Anterior cingulate cortex (tissue), 58 donors: ENCODE results near the gene MFSD11.
"Not testable (repeated sequence)": the region's sequence is repeated elsewhere in the genome, so short reads cannot be mapped to it uniquely, and the experiment has no call there.

Experiments
- DNase-seq, 58 donors: peaks; one replicate each; lab custom pipeline; 2025; lab: John Stamatoyannopoulos, UW

MFSD11 gene

DNA sequence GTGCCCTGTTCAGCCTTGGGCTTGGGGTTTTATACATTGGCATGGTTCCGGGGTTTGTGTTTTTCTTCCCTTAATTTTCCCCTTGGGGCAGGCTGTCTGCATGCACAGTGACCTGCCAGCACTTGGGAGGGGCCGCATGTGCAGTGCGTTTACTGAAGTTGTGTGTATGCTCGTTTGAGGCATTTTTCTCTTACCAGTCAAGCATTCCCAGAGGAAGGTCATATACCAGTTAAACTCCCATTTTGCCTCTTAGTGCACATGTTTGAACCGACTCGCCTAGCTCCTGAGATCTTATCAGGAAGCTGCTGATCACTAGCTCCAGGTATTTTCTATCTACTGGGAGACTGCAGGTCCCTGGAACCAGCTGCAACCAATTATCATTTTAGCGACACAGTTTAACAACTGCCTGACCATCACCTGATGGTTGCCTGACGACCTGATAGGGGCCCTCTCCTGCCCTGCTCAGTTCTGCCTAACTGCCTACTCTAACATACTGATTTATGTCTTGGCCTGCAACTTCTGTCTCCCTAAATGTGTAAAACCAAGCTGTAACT is 51.4 kb downstream of the MFSD11 start:
- DNase-seq: no peak

DNA sequence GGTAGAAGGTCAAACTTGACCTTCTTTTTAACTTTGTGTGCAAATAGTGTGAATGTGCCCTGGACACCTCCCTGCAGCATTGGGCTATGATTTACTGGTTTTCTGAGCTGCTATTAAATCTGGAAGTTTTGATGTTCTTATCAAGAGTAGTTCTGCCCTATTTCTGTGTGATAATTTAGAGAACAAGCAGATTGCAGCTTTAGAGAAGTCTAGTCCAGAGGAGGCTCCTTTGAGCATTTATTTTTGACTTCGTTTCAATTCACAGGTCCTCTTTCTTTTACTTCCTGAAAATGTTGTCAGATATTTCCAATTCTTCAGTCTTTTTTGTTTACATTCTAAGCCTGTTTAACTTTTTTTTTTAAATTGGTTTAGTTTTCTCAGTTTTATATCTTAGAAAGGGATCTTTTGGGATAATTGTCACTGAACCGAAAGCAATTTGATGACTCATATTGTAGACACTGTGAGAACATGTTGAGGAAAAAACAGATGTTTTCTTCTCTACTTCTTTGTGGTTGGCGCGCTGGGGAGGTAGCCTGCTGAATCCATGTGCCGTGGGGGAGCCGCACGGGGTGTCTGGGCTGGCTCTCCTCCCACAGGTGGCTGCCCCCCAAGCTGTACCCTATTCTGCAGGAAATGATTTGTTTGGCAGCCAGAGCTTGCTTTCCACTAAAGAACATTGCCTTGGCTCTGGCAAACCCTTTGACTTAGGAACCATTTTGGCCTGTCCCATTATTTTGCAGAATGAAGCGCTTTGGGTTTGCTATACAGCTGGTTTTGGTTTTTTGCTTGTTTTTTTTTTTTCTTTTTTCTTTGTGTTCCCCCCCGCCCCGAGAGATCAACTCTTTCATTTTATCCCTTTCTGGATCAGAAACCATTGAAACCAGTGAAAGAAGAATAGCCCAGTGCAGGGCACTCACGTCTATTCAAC is 53.4 kb downstream of the MFSD11 start:
- DNase-seq: peak in 25 of 58 donors; percentile 4 to 64 (median 14)

DNA sequence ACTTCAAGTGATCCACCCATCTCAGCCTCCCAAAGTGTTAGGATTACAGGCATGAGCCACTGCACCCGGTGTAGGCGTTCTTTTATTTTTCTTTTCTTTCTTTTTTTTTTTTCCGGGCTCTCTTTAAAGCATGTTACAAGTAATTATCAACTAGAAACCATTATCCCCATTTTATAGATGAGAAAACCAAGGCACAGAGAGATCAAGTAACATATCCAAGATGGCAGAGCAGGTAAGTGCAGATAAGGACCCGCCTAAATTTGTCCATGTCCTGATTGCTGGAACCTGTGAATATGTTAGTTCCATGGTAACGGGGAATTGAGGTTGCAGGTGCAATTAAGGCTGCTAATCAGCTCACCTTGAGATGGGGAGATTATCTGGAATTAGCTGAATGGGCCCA is 54.4 kb downstream of the MFSD11 start:
- DNase-seq: no peak

DNA sequence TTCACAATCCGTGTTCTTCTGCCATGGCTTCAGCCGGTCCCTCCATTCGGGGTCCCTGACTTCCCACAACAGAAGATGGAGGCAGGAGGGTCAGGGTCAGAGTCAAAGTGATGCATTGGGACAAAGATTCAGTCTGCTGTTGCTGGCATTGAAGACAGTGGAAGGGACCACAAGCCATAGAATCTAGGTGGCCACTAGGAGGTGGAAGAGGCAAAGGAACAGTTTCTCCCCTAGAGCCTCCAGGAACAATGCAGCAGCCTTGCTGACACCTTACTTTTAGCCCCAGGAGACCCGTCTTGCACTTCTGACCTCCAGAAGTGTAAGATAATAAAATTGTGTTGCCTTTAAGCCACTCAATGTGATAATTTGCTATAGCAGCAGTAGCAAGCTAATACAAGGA is 55.9 kb downstream of the MFSD11 start:
- DNase-seq: peak in 1 of 58 donors; percentile 6

DNA sequence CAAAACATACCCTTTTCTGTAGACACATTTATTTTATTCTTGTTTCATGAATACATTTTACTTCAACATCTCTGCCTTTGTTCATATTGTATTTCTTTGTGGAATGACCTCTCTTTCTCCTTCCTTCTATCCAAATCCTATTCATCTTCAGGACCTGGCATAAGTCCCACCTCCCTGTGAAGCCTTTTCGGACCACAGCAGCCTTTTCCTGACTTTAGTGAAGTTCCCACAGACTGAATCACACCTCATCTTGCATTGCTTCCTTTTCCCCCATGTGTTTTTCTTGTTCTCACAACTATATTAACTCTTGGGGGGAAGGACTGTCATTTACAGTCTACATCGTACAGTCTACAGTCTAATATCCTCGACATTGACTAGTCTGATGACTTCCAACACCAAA is 58.2 kb downstream of the MFSD11 start:
- no peak for DNase-seq

DNA sequence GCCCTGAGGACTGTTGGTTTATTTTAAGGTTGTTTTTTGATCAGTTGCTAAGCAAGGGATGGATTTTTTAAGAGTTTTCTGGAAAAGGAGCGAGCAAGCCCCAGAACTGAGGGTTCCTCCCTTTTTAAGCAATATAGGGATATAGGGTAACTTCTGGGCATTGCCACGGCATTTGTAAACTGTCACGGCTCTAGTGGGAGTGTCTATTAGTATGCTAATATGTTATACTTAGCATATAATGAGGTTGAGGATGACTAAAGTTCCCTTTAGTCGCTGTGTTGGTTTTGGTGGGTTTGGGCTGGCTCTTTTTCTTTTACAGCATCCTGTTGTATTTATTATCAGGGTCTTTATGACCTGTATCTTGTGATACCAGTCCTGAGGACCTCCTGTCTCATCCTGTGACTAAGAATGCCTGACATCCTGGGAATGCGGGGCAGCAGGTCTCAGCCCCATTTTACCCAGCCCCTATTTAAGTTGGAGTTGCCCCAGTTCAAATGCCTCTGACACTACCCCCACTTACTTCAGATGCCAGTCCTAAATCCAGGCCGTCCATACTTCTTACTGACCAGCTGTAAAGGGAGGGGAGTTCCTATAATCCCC is 59.4 kb downstream of the MFSD11 start:
- no peak for DNase-seq

DNA sequence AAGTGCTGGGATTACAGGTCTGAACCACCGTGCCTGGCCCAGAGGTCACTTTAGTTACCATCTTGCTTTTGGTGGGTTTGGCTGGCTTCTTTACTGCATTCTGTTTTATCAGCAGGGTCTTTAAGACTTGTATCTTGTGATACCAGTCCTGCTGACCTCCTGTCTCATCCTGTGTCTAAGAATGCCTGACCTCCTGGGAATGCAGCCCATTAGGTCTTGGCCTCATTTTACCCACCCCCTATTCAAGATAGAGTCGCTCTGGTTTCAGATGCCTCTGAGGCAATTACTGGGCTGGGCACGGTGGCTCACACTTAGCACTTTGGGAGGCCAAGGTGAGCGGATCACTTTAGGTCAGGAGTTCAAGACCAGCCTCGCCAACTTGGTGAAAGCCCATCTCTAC is 63.8 kb downstream of the MFSD11 start:
- no peak for DNase-seq

DNA sequence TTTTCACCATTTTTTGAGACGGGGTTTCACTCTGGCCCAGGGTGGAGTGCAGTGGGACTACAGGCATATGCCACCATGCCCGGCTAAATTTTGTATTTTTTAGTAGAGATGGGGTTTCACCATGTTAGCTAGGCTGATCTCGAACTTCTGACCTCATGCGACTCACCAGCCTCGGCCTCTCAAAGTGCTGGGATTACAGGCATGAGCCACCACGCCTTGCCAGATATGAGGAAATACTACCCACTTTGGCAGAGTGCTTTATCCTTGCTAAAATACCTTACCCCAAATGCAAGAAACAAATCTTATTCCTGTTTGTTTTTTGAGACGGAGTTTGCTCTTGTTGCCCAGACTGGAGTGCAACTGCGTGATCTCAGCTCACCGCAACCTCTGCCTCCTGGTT is 67.4 kb downstream of the MFSD11 start:
- DNase-seq: no peak

DNA sequence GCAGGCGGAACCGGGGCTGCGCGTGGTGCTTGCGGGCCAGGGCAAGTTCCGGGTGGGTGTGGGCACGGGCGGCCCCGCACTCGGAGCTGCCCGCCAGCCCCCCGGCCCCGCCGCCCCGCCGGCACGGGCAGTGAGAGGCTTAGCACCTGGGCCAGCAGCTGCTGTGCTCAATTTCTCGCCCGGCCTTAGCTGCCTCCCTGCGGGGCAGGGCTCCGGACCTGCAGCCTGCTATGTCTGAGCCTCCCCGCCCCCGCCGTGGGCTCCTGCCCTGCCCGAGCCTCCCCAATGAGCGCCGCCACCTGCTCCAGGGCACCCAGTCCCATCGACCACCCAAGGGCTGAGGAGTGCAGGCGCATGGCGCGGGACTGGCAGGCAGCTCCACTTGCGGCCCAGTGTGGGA is 68.2 kb downstream of the MFSD11 start:
- not testable (repeated sequence) for DNase-seq

DNA sequence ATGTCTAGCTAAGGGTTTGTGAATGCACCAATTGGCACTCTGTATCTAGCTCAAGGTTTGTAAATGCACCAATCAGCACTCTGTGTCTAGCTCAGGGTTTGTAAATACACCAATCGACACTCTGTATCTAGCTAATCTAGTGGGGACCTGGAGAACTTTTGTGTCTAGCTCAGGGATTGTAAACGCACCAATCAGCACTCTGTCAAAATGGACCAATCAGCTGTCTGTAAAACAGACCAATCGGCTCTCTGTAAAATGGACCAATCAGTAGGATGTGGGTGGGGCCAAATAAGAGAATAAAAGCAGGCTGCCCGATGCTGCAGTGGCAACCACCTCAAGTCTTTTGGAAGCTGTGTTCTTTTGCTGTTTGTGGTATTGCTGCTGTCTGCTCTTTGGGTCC is 68.8 kb downstream of the MFSD11 start:
- DNase-seq: not testable (repeated sequence)

DNA sequence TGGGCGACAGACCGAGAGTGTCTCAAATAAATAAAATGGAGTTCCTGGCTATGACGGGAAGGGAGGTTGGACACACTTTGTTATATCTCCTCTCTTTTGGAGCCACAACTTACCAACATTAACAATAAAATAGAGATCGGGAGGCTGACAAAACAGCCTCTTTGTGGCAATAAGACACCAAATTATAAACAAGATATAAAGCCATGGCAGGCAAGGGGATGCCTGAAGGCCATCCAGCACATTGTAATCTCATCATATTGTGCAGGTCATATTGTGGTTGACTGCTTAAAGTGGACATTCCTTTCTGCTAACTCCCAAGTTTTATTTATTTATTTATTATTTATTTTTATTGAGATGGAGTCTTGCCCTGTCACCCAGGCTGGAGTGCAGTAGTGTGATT is 70.4 kb downstream of the MFSD11 start:
- no peak for DNase-seq

DNA sequence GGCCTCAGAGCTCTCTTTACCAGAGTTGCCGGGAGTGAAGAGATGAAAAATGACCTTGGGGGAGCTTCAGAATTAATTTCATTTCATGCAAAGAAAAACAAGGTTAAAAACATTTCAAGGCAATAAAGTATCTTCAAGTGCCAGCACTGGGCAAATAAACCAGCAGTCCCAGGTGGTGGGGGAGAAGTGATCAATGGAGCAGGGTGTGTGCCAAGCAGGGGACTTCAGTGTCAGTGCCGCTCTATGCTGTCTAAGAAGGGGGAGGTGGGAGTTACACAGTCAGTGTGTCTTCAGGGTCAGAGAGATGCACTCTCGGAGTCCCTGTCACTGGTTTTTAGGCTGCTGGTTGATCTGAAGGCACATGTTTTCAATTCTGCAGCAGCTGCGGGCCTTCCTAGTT is 73.0 kb downstream of the MFSD11 start:
- no peak for DNase-seq

DNA sequence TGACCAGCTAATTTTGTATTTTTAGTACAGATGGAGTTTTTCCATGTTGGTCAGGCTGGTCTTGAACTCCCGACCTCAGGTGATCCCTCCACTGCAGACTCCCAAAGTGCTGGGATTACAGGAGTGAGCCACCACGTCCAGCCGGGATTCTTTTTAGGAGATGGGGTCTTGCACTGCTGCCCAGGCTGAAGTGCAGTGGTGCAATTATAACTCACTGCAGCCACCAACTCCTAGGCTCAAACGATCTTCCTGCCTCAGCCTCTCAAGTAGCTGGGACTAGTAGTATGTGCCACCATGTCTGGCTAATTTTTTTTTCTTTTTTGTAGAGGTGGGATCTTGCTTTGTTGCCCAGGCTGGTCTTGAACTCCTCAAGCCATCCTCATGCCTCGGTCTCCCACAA is 73.9 kb downstream of the MFSD11 start:
- no peak for DNase-seq

DNA sequence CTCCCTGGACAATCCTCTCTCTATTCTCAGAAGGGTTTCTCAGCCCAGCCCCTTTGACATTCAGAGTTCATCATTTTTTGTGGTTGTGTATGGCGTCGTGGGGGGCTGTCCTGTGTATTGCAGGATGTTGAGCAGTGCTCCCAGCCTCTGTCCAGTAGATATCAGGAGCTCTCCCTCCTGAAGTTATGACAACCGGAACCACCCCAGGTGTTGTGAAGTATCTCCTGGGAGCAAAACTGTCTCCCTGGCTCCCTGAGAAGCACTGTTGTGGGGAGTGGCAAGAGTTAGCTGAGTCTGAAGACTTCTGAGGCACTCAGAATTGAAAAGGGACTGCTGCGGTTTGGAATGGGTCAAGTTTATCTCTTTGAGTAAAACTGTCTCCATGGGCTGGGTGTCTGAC is 74.3 kb downstream of the MFSD11 start:
- no peak for DNase-seq

DNA sequence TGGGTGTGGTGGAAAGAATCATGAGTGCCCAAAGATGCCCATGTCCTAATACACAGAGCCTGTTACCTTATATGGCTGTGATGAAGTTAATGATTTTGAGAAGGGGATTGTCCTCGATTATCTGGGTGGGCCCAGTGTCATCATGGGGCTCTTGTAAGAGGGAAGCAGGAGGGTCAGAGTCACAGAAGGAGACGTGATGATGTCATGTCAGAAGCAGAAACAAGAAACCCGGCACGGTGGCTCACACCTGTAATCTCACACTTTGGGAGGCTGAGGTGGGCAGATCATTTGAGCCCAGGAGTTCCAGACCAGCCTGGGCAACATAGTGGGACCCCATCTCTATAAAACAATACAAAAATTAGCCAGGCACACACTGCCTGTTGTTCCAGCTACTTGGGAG is 75.0 kb downstream of the MFSD11 start:
- no peak for DNase-seq

DNA sequence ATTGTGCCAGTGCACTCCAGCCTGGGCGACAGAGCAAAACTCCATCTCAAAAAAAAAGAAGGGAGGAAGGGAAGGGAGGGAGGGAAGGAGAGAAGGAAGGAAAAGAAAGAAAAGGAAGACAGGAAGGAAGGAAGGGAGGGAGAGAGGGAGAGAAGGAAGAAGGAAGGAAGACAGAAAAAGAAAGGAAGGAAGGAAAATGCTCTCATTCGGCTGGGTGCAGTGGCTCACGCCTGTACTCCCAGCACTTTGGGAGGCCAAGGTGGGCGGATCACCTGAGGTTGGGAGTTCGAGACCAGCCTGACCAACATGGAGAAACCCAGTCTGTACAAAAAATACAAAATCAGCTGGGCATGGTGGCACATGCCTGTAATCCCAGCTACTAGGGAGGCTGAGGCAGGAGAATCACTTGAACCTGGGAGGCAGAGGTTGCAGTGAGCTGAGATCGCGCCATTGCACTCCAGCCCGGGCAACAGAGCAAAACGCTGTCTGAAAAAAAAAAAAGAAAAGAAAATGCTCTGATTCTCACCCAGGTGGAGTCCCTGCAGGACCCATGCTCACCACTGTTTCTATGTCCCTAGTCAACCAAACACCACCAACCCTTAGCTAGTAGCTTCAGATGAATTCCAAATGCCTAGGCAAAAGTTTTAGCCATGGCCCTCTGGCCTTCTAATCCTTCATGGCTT is 78.1 kb downstream of the MFSD11 start:
- DNase-seq: not testable (repeated sequence)

DNA sequence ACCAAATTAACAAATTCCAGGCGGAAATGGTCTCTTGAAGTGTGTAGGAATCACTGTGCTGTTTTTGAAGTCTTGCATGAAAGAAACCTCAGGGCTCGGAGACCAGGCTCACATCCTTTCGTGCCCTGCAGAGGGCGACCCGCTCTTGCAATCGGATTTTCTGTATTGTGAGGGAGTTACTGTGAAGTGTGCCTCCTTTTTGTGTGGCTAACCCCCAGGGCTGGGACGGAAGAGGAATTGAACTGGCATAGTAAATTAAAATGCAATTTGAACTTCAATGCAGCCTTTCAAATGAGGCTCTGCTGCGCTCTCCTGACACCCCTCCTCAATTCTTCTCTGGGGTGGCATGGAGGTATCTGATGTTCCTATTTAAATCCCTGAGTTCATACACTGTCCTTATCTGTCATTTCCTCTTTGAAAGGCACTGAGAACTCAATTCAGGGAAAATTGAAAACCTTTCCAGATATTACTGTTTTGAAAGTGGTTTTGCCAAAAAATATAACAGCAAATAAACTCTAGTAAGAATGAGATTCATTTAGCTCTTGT is 78.7 kb downstream of the MFSD11 start:
- DNase-seq: peak in 44 of 58 donors; percentile 6 to 83 (median 26)

DNA sequence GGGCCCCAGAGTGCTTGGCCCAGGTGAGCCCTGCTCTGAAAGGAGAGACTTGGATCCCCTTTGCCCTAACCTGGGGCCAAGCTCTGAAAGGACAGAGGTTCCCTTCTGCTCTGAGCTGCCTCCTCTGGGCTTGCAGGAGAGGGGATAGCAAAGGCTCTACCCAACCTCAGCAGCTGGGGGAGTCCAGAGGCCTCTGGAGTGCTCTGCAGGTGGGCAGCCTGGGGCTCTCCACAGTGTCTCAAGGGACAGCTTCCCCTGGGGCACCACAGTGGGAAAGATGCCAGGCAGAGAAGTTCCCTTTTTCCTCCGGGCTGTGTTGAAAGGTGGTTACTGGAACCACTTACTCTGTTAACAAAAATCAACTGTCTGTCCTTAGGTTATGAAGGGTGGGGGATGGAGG is 82.1 kb downstream of the MFSD11 start:
- DNase-seq: no peak

DNA sequence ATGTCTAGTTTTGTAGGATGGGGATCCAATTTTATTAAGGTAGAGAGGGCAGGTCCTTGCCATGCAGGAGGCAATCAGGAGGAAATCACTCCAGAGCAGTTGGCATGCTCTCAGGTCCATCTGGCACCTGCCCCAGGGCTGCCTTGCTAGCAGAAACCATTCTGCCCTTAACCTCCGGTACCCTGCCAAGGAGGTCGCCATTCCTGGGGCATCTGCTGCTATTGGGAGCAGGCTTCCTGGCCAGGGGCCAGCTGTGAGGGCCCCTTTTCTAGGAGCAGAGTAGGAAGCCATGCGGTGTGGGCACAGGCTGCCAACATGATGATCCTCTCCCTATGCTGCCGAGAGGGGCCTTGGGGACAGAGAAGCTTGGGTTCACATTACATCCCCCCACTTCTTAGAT is 82.6 kb downstream of the MFSD11 start:
- peak in 1 of 58 donors; percentile 22 for DNase-seq

DNA sequence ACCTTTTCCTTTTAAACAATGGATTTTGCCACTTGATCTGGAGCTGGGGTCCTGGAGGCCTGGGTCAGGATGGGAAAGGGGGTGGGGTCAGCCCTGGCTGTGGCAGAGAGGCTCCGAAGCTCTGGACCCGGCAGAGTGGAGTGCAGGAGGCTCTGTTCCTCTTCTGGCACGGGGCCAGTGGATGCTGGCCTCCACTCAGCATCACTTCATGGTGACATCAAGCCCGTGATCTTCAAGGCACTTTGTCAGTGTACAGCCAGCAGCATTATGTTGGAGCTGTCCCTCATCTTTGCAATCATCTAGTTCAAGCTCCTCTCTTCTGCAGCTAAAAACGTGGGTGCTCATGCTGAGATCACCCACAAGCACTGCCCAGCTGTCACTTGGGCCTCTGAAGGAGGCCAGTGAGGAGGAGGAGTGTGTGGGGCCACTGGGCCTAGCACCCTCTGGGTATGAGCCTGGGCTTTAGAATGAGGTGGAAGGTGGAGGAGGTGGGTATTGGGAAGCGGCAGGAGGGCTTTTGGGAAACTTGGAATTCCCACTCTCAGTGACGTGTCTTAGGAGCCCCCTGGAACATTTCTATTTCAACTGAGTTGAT is 84.4 kb downstream of the MFSD11 start:
- no peak for DNase-seq
